Stimulated activated naive CD4-positive, alpha-beta T cell treated with Interleukin-2 at 50 U/mL for 16 hours (primary cell): ENCODE results near the gene GTF2A1L.
"Not testable (repeated sequence)": the region's sequence is repeated elsewhere in the genome, so short reads cannot be mapped to it uniquely, and the experiment has no call there.

Source experiments
- DNase-seq: peaks from one replicate; lab custom pipeline; 2025; lab: John Stamatoyannopoulos, UW

The GTF2A1L gene

GRCh38 chr2:48613211-48613610, 4.4 kb upstream of the GTF2A1L start:
- no peak for DNase-seq

GRCh38 chr2:48614581-48614980, 3.1 kb upstream of the GTF2A1L start:
- not testable (repeated sequence) for DNase-seq

- no peak for DNase-seq
Measured at GRCh38 chr2:48619526-48619925, 1.9 kb downstream of the GTF2A1L start.

DNA sequence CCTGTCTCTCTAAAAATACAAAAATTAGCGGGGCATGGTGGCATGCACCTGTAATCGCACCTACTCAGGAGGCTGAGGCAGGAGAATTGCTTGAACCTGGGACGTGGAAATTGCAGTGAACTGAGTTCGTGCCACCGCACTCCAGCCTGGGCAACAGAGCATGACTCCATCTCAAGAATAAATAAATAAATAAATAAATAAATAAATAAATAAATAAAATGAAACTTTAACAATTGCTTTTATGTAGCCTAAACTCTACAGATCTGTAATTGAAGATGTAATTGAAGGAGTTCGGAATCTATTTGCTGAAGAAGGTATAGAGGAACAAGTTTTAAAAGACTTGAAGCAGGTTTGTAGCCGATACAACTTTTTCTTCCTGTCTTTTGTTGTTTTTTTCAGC, 2.9 kb downstream of the GTF2A1L start:
- DNase-seq, result no peak

DNA sequence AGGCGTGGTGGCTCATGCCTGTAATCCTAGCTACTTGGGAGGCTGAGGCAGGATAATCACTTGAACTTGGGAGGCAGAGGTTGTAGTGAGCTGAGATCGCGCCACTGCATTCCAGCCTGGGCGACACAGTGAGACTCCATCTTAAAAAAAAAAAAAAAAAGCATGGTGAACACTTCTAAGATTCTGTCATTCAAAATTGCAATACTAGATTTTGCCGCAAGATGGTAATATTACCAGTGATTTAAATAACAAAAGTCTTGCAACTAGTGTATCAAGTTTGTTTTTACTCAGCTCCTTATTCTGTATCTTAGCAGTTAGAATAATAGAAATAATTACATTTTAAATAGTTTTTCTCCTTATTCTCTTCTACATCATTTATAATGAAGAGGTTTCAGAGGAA, 5.0 kb downstream of the GTF2A1L start:
- DNase-seq, result not testable (repeated sequence)

DNA sequence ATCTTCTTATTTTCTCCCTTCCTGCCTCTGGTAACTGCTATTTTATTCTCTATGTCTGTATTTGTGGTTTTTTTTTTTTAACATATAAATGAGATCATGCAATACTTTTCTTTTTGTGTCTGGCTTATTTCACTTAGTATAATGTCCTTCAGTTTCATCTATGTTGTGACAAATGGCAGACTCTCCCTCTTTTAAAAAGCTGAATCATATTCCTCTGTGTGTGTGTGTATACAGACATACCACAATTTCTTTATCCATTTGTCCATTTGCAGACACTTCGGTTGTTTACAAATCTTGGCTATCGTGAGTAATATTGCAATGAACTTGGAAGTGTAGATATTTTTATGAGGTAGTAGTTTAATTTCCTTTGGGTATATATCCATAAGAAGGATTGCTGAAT, 7.0 kb downstream of the GTF2A1L start:
- DNase-seq, result no peak

DNA sequence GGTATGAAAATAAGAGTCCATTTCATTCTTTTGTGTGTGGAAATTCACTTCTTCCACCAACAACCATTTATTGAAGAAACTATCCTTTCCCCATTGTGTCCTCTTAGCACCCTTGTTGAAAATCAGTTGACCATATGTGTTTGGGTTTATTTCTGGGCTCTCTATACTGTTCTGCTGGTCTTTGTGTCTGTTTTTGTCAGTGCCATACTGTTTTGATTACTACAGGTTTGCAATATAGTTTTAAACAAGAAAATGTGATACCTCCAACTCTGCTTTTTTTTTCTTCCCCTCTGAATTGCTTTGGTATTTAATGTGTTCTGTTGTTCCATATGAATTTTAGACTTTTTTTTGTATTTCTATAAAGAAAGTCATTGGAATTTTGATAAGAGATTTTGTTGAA, 8.4 kb downstream of the GTF2A1L start:
- no peak for DNase-seq

GRCh38 chr2:48633143-48633542, 15.5 kb downstream of the GTF2A1L start:
- DNase-seq, result no peak

DNA sequence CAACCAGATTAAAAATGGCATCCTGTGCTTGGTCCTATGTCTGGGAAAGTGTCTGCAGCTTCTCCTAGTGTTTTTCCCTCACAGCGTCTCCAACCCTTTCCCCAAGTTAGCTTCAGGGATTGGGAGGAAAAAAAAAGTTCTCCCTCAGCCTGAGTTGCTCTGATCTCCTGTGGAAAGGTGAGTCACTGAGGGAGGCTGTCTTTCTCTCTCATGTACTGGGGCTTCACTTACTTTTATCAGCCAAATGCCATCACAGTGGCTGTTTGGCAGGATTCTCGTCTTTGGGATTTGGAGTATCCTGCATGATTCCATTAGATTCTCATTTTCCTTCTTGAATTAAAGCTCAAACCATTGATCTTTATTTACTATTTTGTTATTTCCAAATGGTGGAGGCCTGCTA, 18.1 kb downstream of the GTF2A1L start:
- no peak for DNase-seq

DNA sequence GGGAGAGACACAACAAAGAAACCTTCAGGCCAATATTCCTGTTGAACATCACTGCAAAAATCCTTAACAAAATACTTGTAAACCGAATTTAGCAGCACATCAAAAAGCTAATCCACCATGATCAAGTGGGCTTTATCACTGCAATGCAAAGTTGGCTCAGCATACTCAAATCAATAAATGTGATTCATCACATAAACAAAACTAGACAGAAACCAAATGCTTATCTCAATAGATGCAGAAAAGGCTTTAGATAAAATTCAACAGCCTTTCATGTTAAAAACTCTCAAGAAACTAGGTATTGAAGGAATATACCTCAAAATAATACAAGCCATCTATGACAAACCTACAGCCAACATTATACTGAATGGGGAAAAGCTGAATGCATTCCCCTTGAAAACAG, 20.6 kb downstream of the GTF2A1L start:
- DNase-seq, result no peak

DNA sequence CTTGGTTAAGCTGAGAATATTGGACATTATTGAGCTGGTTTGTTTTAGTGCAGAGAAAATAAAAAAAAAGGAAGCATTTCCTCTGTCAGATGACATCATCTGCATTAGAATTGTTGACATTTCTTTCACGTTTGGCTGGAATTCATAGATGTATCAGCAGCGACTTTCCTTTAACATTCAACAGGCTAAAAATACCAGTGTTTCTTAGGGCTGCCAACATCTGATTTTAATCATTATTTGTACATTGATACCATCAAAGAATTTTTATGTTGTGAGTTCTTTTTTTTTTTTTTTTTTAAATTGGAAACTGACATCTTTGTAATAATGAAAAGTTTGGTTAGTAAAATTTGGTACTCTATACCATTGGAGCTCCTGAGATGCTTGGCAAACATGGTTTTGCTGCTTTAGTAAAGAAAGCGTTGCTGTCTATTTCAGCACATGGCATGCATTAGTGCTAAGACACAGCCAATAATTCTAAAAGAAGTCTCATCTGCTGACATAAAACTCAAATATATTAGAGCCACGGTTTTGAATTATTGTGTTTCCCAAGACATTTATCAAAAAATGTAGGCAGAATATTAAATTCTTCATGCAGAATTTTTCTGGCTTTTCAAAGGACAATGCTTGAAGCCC, 33.6 kb downstream of the GTF2A1L start:
- no peak for DNase-seq

DNA sequence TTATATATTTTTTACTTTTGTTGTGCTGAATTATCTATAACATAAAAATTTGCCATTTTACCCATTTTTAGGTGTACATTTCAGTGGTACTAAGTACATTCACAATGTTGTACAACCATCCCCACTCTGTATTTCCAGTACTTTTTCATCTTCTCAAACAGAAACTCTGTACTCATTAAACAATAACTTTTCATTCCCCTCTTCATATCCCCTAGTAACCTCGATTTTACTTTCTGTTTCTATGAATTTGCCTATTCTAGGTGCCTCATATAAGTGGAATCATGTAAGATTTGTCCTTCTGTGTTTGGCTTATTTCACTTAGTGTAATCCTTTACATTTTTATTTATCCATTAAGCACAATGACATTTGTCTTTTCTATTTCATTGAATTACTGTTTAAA, 51.3 kb downstream of the GTF2A1L start:
- no peak for DNase-seq

- no peak for DNase-seq
Measured at GRCh38 chr2:48673581-48673980, 55.9 kb downstream of the GTF2A1L start.

GRCh38 chr2:48674933-48675332, 57.3 kb downstream of the GTF2A1L start:
- DNase-seq, result no peak

GRCh38 chr2:48677450-48677849, 59.8 kb downstream of the GTF2A1L start:
- DNase-seq, result no peak

DNA sequence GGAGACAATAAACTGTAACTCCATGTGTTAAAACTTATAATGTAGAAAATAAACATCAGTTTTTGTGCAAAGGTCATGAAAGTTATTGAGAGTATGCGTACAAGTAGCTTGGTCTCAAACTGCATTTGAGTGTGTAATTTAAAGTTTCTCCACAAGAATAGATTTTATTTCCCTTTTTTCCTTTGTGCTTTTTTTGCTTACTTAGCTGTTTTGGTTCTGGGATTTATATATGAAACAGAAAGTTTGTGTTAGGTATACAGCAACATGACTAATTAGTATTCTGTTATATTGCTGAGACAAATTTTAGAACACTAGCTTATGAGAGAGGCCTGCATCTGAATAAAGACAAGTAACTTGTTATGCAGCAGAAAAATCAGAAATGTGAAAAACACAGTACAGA, 67.5 kb downstream of the GTF2A1L start:
- DNase-seq, result no peak

DNA sequence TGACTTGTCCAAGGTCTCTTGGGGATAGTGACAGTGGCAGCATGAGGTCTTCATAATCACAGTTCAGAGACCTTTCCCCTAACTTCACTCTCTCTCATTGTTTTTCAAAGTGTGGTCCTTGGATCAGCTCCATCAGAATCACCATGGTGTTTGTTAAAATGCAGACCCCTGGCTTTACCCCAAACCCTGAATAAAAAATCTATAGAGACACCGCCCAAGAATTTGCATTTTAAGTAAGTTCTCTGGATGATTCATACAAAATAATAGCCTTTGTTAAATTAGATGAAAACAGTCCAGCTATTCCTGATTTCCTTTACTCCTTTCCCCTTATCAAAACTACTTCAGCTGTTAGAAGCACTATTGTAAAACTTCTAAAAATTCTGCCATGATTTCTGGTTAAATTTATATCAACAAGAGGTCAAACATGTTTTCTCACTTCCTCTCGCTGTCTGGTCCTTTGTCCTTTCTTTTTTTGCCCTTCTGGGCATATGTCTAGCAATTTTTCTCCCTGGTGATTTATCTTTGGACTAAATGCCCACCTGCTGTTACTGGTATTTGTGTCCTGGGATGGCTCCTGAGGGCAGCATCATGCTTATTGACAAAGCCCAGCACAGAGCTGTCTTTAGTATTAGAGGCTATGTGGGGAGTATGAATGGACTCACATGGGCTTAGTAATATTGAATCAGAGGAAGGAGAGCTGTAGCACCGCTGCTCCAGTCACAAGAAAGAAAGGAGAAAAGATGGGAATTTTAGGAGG, 74.5 kb downstream of the GTF2A1L start:
- DNase-seq, result no peak

- DNase-seq, result no peak
Measured at GRCh38 chr2:48693066-48693465, 75.4 kb downstream of the GTF2A1L start.

DNA sequence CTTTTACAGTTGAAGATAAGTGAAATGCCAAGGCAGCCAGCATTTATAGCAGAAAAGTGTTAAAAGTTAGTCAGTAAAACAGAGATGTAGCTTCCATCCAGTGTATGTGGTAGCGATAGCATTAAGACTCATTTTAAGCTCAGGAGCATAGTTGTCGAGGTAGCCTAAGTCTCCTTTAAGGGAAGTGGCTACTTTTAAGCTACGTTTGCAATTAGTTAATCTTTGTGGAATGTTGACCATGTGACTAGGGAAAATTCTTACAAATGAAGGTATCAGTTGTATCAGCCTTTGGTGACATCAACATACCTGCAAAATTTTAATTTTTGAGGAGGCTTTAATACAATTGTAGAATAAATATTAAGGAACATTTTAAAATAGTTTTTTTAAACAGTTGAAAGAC, 76.0 kb downstream of the GTF2A1L start:
- DNase-seq, result no peak

GRCh38 chr2:48694149-48694548, 76.5 kb downstream of the GTF2A1L start:
- no peak for DNase-seq

DNA sequence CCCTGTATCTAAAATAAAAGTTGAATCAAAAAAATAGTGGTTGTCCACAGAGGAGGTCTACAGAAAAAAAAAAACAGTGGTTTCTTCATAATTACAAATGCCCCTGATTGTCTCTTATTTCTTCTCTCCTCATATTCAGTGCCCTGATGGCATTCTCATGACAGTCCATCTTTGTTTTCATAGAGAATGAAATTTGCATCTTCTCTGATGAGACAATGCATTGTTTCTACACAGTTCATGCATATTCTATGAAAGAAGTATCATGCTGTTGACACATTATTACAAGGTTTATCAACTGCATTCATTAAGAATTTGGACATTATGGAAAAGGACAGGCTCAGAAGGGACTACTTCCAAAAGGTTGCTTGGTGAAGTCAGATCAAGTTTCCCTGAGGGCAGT, 78.3 kb downstream of the GTF2A1L start:
- no peak for DNase-seq

DNA sequence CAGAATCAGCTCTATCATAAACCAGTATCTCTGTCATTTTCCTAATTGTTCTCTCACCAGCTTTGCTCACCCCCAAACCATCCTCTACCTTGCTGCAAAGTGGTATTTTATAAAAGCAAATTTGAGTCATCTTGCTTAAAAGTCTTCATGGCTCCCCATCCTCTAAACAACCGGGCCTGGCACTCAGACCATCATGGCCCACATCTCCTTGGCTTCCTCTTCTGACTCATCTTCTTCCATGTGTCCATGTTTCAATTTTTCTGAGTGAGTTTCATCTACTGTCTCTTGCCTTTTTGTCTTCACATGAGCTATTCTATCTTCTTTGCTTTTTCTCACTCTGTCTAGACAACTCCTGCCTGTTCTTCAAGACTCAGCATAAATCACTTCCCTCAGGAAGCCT, 79.2 kb downstream of the GTF2A1L start:
- DNase-seq, result no peak

DNA sequence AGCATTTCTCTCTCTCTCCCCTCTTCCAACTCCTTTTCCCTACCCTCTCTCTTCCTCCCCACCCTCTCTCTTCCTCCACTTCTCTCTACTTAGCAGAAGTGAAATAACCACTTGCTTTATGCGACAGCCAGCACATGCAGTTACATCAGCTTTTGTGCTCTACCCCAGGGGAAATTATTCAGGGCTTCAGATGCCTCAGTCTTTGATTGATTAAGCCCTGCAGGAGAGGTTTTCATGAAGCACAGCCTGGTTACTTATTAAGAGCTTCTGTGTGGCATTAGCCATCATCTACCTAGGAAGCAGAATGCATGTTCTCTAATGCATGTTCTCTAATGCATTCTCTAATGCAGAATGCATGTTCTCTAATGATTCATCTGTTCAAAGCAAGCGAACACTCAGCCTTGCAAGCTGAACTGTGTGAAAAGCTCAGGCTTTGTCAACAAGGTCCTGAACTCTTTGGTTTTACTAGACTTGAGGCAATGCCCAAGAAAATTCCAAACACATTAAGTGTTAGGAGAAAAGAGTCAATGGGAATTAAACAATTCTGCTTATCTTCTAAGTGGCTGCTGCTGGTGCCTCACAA, 81.8 kb downstream of the GTF2A1L start:
- no peak for DNase-seq

- not testable (repeated sequence) for DNase-seq
Measured at GRCh38 chr2:48703621-48704020, 86.0 kb downstream of the GTF2A1L start.
